ENCODE results near the gene ANKS1A. TPM values are rescaled to one million over a fixed set of nuclear protein-coding genes. Genes with fewer than 3 reads are reported as not detected.

The ANKS1A gene
- total RNA-seq, 4 donors from 2014 or later, result 12.1 to 31.8 (median 24.1) TPM

- H3K27ac ChIP-seq, result peak overlapping the region; percentile 20 to 43
Observed at GRCh38 chr6:34934516-34934915, 45.5 kb downstream of the ANKS1A start.

DNA sequence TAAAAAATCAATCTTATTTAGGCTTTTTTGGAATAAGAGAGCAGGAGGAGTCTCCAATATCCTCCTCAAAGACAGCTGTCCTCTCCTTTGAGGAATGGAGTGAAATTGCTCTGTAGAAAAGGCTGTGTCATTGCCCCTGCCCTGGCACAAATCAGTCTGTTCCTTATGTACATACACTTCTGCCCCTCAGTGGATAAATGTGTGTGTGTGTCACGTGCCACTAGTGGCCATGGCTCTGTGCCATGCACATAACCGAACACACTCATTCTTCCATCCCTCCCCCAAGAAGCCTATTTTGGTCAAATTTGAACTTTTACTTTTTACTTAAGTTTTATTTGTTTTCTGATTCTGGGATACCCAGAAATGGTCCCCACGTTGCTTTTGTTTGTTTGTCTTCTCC is 49.2 kb downstream of the ANKS1A start:
- Histone ChIP-seq H3K27me3 (no peaks in the 10 kb centered on the region), H3K4me3 (no peak overlapping the region), H3K4me1 (no peaks in the 10 kb centered on the region), H3K27ac (no peak overlapping the region), H3K36me3 (no peaks in the 10 kb centered on the region), H3K9me3 (no peaks in the 10 kb centered on the region)
- no peak for TF ChIP-seq POLR2A (IDR thresholded peaks at IDR 0.05)
- TF ChIP-seq, protein P1, sequence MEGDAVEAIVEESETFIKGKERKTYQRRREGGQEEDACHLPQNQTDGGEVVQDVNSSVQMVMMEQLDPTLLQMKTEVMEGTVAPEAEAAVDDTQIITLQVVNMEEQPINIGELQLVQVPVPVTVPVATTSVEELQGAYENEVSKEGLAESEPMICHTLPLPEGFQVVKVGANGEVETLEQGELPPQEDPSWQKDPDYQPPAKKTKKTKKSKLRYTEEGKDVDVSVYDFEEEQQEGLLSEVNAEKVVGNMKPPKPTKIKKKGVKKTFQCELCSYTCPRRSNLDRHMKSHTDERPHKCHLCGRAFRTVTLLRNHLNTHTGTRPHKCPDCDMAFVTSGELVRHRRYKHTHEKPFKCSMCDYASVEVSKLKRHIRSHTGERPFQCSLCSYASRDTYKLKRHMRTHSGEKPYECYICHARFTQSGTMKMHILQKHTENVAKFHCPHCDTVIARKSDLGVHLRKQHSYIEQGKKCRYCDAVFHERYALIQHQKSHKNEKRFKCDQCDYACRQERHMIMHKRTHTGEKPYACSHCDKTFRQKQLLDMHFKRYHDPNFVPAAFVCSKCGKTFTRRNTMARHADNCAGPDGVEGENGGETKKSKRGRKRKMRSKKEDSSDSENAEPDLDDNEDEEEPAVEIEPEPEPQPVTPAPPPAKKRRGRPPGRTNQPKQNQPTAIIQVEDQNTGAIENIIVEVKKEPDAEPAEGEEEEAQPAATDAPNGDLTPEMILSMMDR (IDR thresholded peaks at IDR 0.05), result no peak
- DNase-seq, result no peak
- intact Hi-C loops (cut with DNase I; ENCODE audit: low total_unique reads), result no loop called here

More at GRCh38 chr6:34934516-34934915, 45.5 kb downstream of the ANKS1A start:
- H3K36me3 ChIP-seq, result no peaks in the 10 kb centered on the region
- H3K4me1 ChIP-seq, result no peaks in the 10 kb centered on the region
- no peaks in the 10 kb centered on the region for H3K27me3 ChIP-seq
- DNase-seq, result peak; percentile 84 to 91
- no peak overlapping the region for H3K4me3 ChIP-seq
- intact Hi-C loops (cut with DNase I; ENCODE audit: low total_unique reads), result no loop called here
- TF ChIP-seq, protein P1 (IDR thresholded peaks at IDR 0.05), result no peak
- TF ChIP-seq POLR2A (IDR thresholded peaks at IDR 0.05), result no peak
- no peaks in the 10 kb centered on the region for H3K9me3 ChIP-seq

DNA sequence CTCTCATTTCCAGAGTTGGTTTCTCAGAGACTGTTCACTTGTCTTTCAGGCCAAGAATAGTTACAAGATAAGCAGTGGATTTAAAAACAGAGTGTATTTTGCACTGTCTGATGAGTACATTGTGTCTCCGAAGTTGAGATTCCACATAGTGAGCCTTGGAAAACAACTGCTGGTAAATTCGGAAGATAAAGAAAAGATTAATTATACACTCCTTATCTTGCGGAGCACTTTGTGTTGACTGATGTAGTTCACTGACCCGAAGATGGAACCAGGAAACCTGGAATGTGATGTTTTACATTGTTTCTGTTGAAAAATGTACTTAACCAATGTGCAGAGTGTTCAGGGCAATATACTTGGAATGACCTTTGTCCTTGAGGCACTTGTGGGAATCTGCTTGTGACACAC is 51.0 kb downstream of the ANKS1A start:
- H3K27ac ChIP-seq, result peak overlapping the region; percentile 16 to 68
- intact Hi-C loops (cut with DNase I; ENCODE audit: low total_unique reads), result no loop called here

DNA sequence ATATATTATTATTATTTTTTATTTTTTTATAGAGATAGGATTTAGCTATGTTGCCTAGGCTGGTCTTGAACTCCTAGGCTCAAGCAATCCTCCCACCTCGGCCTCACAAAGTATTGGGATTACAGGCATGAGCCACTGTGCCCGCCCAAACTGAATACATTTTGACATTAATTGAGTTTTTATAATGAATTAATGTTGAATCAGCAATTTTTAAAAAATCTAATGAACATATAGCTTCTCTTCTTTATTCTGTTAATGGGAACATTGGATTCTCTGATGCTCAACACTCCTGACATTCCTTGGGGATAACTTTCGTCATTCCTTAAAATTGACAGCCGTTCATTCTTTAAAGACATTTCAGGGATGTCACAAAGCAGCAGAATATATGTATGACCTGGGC is 52.4 kb downstream of the ANKS1A start:
- no peaks in the 10 kb centered on the region for H3K9me3 ChIP-seq
- H3K36me3 ChIP-seq, result no peaks in the 10 kb centered on the region
- no peak overlapping the region for H3K4me3 ChIP-seq
- no peak overlapping the region for H3K27ac ChIP-seq
- TF ChIP-seq, protein P1 (IDR thresholded peaks at IDR 0.05), result no peak
- TF ChIP-seq POLR2A (IDR thresholded peaks at IDR 0.05), result no peak
- intact Hi-C loops (cut with DNase I; ENCODE audit: low total_unique reads), result no loop called here
- no peaks in the 10 kb centered on the region for H3K4me1 ChIP-seq
- no peaks in the 10 kb centered on the region for H3K27me3 ChIP-seq
- no peak for DNase-seq

More for the DNA sequence above, 51.0 kb downstream of the ANKS1A start:
- Histone ChIP-seq H3K9me3 (no peaks in the 10 kb centered on the region), H3K4me3 (no peak overlapping the region), H3K36me3 (no peaks in the 10 kb centered on the region), H3K27me3 (no peaks in the 10 kb centered on the region), H3K4me1 (no peaks in the 10 kb centered on the region)
- no peak for DNase-seq
- no peak for TF ChIP-seq POLR2A (IDR thresholded peaks at IDR 0.05)
- TF ChIP-seq, protein P1 (IDR thresholded peaks at IDR 0.05), result no peak

DNA sequence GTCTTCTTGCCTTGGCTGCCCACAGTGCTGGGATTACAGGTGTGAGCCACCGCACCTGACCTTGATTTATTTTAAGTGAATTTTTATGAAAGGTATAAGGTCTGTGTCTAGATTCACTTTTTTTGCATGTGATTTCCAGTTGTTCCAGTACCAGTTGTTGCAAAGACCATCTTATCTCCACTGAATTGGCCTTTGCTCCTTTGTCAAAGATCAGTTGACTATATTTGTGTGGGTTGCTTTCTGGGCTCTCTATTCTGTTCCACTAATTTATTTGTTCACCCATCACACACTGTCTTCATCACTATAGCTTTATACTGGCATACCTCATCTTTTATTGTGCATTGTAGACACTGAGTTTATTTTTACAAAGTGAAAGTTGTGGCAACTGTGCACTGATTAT is 56.3 kb downstream of the ANKS1A start:
- no peak for DNase-seq
- no peak overlapping the region for H3K27ac ChIP-seq
- no peaks in the 10 kb centered on the region for H3K36me3 ChIP-seq
- no peaks in the 10 kb centered on the region for H3K9me3 ChIP-seq
- no peak overlapping the region for H3K4me3 ChIP-seq
- TF ChIP-seq, protein P1 (IDR thresholded peaks at IDR 0.05), result no peak
- TF ChIP-seq POLR2A (IDR thresholded peaks at IDR 0.05), result no peak
- no peaks in the 10 kb centered on the region for H3K4me1 ChIP-seq
- H3K27me3 ChIP-seq, result no peaks in the 10 kb centered on the region
- intact Hi-C loops (cut with DNase I; ENCODE audit: low total_unique reads), result no loop called here
